Esophagus muscularis mucosa (tissue), 3 donors: Measurements from ENCODE around the gene EFCC1.

Experiments
- CTCF ChIP-seq, 3 experiments: fragments of 200-600 bp in 2 of 3; fragments of 450-650 bp in 1 of 3; sonication (generic) in 2 of 3; IDR thresholded peaks; one replicate each; pipeline ENCODE4 v1.5.1; 2017 to 2019; ENCODE audit warnings: antibody characterized with exemption in 3 of 3, mild to moderate bottlenecking in 2 of 3, moderate library complexity in 1 of 3
- POLR2AphosphoS5 ChIP-seq, 2 donors: sonication (generic); formaldehyde crosslinking; IDR thresholded peaks; one replicate each; pipeline ENCODE4 v1.6.1; 2017; ENCODE audit warnings: antibody characterized with exemption in 2 of 2

DNA sequence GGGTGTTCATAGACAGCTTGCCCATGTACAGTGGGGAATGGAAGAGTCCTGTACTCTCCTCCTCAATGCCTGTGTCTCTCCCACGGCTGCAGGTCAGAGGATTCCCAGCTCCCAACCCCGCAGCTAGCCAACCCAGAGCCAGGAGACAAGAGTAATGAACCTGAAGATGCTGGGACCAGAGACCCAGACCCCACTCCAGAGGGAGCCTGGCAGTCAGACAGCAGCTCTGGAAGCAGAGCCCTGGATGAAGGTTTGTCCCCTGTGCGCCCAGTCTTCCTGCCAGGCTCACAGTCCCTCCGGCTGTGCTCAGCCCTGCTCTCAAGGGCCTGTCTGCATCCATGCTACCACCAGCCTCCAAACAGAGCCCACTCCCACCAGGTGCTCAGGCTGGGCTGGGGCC is 29.5 kb downstream of the EFCC1 start:
- TF ChIP-seq CTCF (IDR thresholded peaks at IDR 0.05) = no peak
- no peak for TF ChIP-seq POLR2AphosphoS5 (IDR thresholded peaks at IDR 0.05)
